ENCODE measurements around the gene CHIT1.

Gene CHIT1

GRCh38 chr1:203210988-203211387, 18.5 kb downstream of the CHIT1 start:
- H3K36me3 Mint-ChIP-seq: no peaks in the 10 kb centered on the region
- no peak overlapping the region for H3K27ac Mint-ChIP-seq
- no peaks in the 10 kb centered on the region for H3K9me3 Mint-ChIP-seq
- no peaks in the 10 kb centered on the region for H3K27me3 Mint-ChIP-seq
- H3K4me1 Mint-ChIP-seq: no peaks in the 10 kb centered on the region
- H3K4me3 Mint-ChIP-seq: no peak overlapping the region

DNA sequence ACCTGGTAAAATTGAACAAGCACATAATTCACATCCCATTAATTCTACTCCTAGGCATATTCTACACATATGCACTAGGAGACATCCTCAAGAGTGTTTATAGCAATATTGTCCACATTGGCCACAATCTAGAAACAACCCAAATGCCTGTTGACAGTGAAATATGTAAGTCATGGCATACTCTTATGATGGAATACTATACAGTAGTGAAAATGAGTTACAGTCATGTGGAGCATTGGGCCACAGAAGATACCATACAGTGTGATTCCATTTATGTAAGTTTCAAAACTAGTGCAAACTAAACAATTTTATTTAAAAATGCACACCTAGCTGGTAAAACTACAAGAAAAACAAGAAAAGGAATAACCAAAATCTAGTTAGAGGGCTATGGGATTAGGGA, 19.1 kb downstream of the CHIT1 start:
- Mint-ChIP-seq H3K4me1 (no peaks in the 10 kb centered on the region), H3K27ac (no peak overlapping the region), H3K27me3 (no peaks in the 10 kb centered on the region), H3K4me3 (no peak overlapping the region), H3K9me3 (no peaks in the 10 kb centered on the region), H3K36me3 (no peaks in the 10 kb centered on the region)

GRCh38 chr1:203208181-203208580, 21.3 kb downstream of the CHIT1 start:
- Mint-ChIP-seq H3K4me3 (no peak overlapping the region), H3K27ac (no peak overlapping the region), H3K27me3 (no peaks in the 10 kb centered on the region), H3K36me3 (no peaks in the 10 kb centered on the region), H3K4me1 (no peaks in the 10 kb centered on the region), H3K9me3 (no peaks in the 10 kb centered on the region)

GRCh38 chr1:203207751-203208150, 21.7 kb downstream of the CHIT1 start:
- no peak overlapping the region for H3K4me3 Mint-ChIP-seq
- H3K27ac Mint-ChIP-seq: no peak overlapping the region
- no peaks in the 10 kb centered on the region for H3K36me3 Mint-ChIP-seq
- no peaks in the 10 kb centered on the region for H3K4me1 Mint-ChIP-seq
- H3K27me3 Mint-ChIP-seq: peaks cover 2% of the 10 kb centered on the region
- H3K9me3 Mint-ChIP-seq: no peaks in the 10 kb centered on the region

- H3K36me3 Mint-ChIP-seq: no peaks in the 10 kb centered on the region
- no peaks in the 10 kb centered on the region for H3K9me3 Mint-ChIP-seq
- no peak overlapping the region for H3K4me3 Mint-ChIP-seq
- peaks cover 3% of the 10 kb centered on the region for H3K27me3 Mint-ChIP-seq
- no peak overlapping the region for H3K27ac Mint-ChIP-seq
- no peaks in the 10 kb centered on the region for H3K4me1 Mint-ChIP-seq
Measured at GRCh38 chr1:203206129-203206687, 23.3 kb downstream of the CHIT1 start.

DNA sequence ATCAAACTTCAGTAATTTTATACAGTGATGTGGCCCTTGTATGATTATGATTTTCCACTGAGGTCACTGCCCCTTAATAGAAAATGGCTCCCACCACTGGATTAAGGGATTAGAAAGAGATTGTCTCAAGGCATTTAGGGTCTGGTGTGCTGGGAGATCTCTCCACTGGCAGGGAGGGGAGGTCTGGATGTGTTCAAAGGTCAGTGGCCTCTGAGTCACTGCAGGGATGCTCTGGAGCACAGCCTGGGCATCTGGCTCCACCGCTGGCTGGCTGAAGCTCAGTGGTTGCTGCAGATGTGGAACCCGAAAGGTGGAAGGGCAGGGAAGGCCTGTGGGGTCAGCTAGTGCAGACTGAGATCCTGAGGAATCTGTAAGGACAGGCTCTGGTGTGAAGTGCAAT, 24.7 kb downstream of the CHIT1 start:
- H3K9me3 Mint-ChIP-seq: no peaks in the 10 kb centered on the region

GRCh38 chr1:203202431-203203245, 26.8 kb downstream of the CHIT1 start:
- Mint-ChIP-seq H3K27me3 (peaks cover 10% of the 10 kb centered on the region), H3K36me3 (no peaks in the 10 kb centered on the region), H3K4me3 (no peak overlapping the region), H3K4me1 (no peaks in the 10 kb centered on the region), H3K9me3 (no peaks in the 10 kb centered on the region), H3K27ac (no peak overlapping the region)

More for the DNA sequence above, 24.7 kb downstream of the CHIT1 start:
- H3K27ac Mint-ChIP-seq: no peak overlapping the region
- peaks cover 7% of the 10 kb centered on the region for H3K27me3 Mint-ChIP-seq
- H3K4me3 Mint-ChIP-seq: no peak overlapping the region
- no peaks in the 10 kb centered on the region for H3K4me1 Mint-ChIP-seq
- no peaks in the 10 kb centered on the region for H3K36me3 Mint-ChIP-seq

GRCh38 chr1:203201516-203202205, 27.8 kb downstream of the CHIT1 start:
- Mint-ChIP-seq H3K27ac (no peak overlapping the region), H3K4me1 (no peaks in the 10 kb centered on the region), H3K9me3 (no peaks in the 10 kb centered on the region), H3K4me3 (no peak overlapping the region), H3K36me3 (no peaks in the 10 kb centered on the region), H3K27me3 (peaks cover 10% of the 10 kb centered on the region)

- Mint-ChIP-seq H3K27ac (no peak overlapping the region), H3K9me3 (no peaks in the 10 kb centered on the region), H3K4me1 (no peaks in the 10 kb centered on the region), H3K27me3 (peaks cover 10% of the 10 kb centered on the region), H3K4me3 (no peak overlapping the region), H3K36me3 (no peaks in the 10 kb centered on the region)
Measured at GRCh38 chr1:203200916-203201315, 28.6 kb downstream of the CHIT1 start.

DNA sequence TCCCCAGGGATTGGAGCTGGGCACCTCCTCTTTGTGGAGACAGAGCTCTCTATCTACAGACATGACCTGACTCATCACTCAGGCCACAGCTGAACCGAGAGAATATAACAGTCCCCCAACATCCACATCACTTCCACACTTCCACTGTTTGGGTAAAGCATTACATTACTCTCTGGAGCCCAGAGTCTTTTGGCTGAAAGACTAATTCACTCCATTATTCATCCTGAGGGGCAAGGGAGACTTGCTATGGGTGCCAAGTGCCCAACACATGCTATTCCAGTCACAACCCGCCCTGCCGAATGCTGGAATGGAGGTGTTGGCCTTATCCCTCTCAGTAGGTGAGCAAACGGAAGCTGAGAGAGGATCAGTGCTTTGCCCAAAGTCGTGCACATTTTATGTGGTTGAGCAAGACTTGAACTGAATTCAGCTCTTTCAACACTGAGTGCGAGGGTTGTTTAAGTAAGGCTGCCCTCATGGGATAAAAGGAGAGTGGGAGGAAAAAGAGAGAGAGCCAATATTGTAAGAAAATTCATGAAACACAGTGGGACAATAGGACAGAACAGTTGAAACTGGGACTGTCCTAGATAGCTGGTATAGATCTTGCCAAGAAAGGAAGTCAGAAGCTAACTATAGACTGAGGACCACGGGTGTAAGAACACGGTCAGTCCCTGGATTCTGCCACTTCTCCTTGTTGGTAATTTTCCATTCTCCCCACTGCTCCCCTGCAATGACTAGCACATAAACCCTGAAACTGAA, 29.5 kb downstream of the CHIT1 start:
- H3K27ac Mint-ChIP-seq: no peak overlapping the region
- H3K36me3 Mint-ChIP-seq: no peaks in the 10 kb centered on the region
- H3K9me3 Mint-ChIP-seq: no peaks in the 10 kb centered on the region
- peaks cover 10% of the 10 kb centered on the region for H3K27me3 Mint-ChIP-seq
- no peak overlapping the region for H3K4me3 Mint-ChIP-seq
- H3K4me1 Mint-ChIP-seq: no peaks in the 10 kb centered on the region

DNA sequence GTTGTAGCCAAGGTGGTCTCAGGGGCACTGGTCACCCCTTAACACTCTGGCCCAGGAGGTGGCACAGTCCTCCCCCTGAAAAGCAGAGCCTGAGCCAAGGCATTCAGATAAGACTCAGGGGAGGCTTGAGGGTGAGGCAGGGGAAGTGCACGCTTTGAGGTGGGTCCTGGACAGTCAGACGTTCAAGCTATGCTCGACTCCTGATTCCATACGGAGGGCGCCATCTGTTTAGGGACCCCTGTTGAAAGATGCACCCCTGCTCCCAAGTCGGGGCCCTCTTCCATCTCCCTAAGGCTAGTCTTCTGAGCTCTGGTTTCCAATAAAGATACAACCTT, 30.0 kb downstream of the CHIT1 start:
- H3K9me3 Mint-ChIP-seq: no peaks in the 10 kb centered on the region
- H3K27me3 Mint-ChIP-seq: peaks cover 10% of the 10 kb centered on the region
- no peak overlapping the region for H3K4me3 Mint-ChIP-seq
- no peaks in the 10 kb centered on the region for H3K4me1 Mint-ChIP-seq
- no peaks in the 10 kb centered on the region for H3K36me3 Mint-ChIP-seq
- H3K27ac Mint-ChIP-seq: no peak overlapping the region

- Mint-ChIP-seq H3K4me1 (no peaks in the 10 kb centered on the region), H3K27me3 (peaks cover 10% of the 10 kb centered on the region), H3K9me3 (no peaks in the 10 kb centered on the region), H3K36me3 (no peaks in the 10 kb centered on the region), H3K4me3 (no peak overlapping the region), H3K27ac (no peak overlapping the region)
Measured at GRCh38 chr1:203199002-203199401, 30.5 kb downstream of the CHIT1 start.

DNA sequence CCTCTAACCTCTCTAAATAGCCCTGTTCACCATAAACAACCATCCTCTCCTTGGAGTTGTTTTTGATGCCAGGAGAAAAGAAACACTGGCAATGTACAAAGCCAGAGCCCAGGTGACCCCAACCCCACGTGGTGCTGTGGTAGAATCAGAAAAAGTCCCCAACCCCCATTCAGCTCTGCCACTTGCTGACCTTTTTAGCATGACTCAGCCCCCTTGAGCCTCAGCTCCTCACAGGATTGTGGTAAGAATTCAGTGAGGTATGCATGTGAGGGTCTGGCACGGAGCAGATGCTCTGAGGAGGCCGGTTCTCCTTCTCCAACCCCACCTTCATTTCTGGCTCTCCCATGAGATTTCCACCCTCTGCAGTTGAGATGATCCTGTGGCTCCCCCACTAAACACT, 31.8 kb downstream of the CHIT1 start:
- no peaks in the 10 kb centered on the region for H3K36me3 Mint-ChIP-seq
- no peaks in the 10 kb centered on the region for H3K4me1 Mint-ChIP-seq
- H3K27ac Mint-ChIP-seq: no peak overlapping the region
- H3K9me3 Mint-ChIP-seq: no peaks in the 10 kb centered on the region
- H3K4me3 Mint-ChIP-seq: no peak overlapping the region
- H3K27me3 Mint-ChIP-seq: peaks cover 8% of the 10 kb centered on the region

- H3K27me3 Mint-ChIP-seq: peaks cover 6% of the 10 kb centered on the region
- H3K9me3 Mint-ChIP-seq: no peaks in the 10 kb centered on the region
- no peaks in the 10 kb centered on the region for H3K4me1 Mint-ChIP-seq
- H3K36me3 Mint-ChIP-seq: no peaks in the 10 kb centered on the region
- H3K4me3 Mint-ChIP-seq: no peak overlapping the region
- no peak overlapping the region for H3K27ac Mint-ChIP-seq
Measured at GRCh38 chr1:203196371-203196770, 33.1 kb downstream of the CHIT1 start.

DNA sequence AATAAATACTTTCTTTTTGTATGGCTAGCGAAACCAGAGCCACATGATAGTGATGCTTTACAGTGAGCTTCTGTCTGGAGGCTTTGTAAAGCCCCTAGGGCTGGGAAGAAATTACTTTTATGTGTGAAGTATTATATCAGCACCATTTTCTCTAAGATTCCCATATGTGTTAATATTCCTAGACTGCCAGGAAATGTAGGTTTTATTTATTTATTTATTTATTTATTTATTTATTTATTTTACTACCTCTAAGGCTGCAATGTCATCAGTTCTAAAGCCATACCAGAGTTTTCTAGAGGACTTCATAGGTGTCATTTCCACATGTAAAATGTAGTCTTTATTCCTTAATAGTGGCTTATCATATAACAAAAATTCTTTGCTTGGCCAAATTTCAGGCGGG, 38.5 kb downstream of the CHIT1 start:
- Mint-ChIP-seq H3K9me3 (no peaks in the 10 kb centered on the region), H3K4me3 (no peak overlapping the region), H3K36me3 (no peaks in the 10 kb centered on the region), H3K27ac (no peak overlapping the region), H3K4me1 (no peaks in the 10 kb centered on the region), H3K27me3 (no peaks in the 10 kb centered on the region)

- Mint-ChIP-seq H3K4me1 (no peaks in the 10 kb centered on the region), H3K9me3 (no peaks in the 10 kb centered on the region), H3K4me3 (no peak overlapping the region), H3K27ac (no peak overlapping the region), H3K36me3 (no peaks in the 10 kb centered on the region), H3K27me3 (no peaks in the 10 kb centered on the region)
Measured at GRCh38 chr1:203189951-203190352, 39.5 kb downstream of the CHIT1 start.

Measured in activated naive CD4-positive, alpha-beta T cell treated with anti-CD3 and anti-CD28 coated beads, Interleukin-2, amount 50 U/mL, for 24 hours (primary cell).